ENCODE measurements around the gene SAFB. TPM values are rescaled to one million over a fixed set of nuclear protein-coding genes. Genes with fewer than 3 reads are reported as not detected.

SAFB gene
- polyA plus RNA-seq, 3 donors from 2014 or later, result 6.4 to 103 (median 29.6) TPM

- Mint-ChIP-seq H3K9me3 (no peaks in the 10 kb centered on the region), H3K27me3 (ENCODE audit: low read depth in 3 of 3) (peaks cover 2 to 5% (median 3%) of the 10 kb centered on the region in 3 donors), H3K4me1 (peaks cover 22 to 29% of the 10 kb centered on the region in 2 donors), H3K4me3 (no peak overlapping the region), H3K36me3 (peaks cover 0 to 5% (median 0%) of the 10 kb centered on the region in 3 donors), H3K27ac (no peak overlapping the region)
- DNase-seq, result no peak
Measured at GRCh38 chr19:5714816-5715215, 91.9 kb downstream of the SAFB start.

GRCh38 chr19:5717215-5717935 lies 94.5 kb downstream of the SAFB start:
- Mint-ChIP-seq H3K4me1 (peaks cover 27 to 29% of the 10 kb centered on the region in 2 donors), H3K27me3 (ENCODE audit: low read depth in 3 of 3) (peaks cover 9 to 13% (median 12%) of the 10 kb centered on the region in 3 donors), H3K4me3 (peak overlapping the region in 3 of 5 donors; percentile 52 to 61 (median 61)), H3K9me3 (no peaks in the 10 kb centered on the region), H3K36me3 (peaks cover 0 to 5% (median 0%) of the 10 kb centered on the region in 3 donors), H3K27ac (peak overlapping the region in 4 of 6 donors; percentile 13 to 64 (median 34))
- no peak for DNase-seq

Other genes with a start within 250 kb of the SAFB start
- gene ZNRF4, start 167.7 kb upstream of the SAFB start, polyA plus RNA-seq, result not detected
- under 1 TPM in 1 of 3 donors, not detected in 2; 0.06 TPM for gene TINCR, start 55.1 kb upstream of the SAFB start, polyA plus RNA-seq
- gene SAFB2, start 307 bp upstream of the SAFB start, polyA plus RNA-seq, result 10 to 100 TPM; 12.8 to 43.4 (median 19.6) TPM
- 100 to 1,000 TPM in 1 of 3 donors, 10 to 100 TPM in 2; 85.1 to 134 (median 98.2) TPM for gene MICOS13, start 57.4 kb downstream of the SAFB start, polyA plus RNA-seq
- gene HSD11B1L, start 57.9 kb downstream of the SAFB start, polyA plus RNA-seq, result 1 to 10 TPM; 2.0 to 3.1 (median 2.5) TPM
- 1,000 to 10,000 TPM in 1 of 3 donors, 100 to 1,000 TPM in 2; 550 to 1,524 (median 935) TPM for gene RPL36, start 67.2 kb downstream of the SAFB start, polyA plus RNA-seq
- gene LONP1, start 97.1 kb downstream of the SAFB start, polyA plus RNA-seq, result 10 to 100 TPM in 2 of 3 donors, 1 to 10 TPM in 1; 8.4 to 24.2 (median 11.3) TPM
- not detected for gene CATSPERD, start 97.6 kb downstream of the SAFB start, polyA plus RNA-seq
- not detected for gene PRR22, start 161.7 kb downstream of the SAFB start, polyA plus RNA-seq
- 10 to 100 TPM; 21.2 to 42.5 (median 33.4) TPM for gene DUS3L, start 168.1 kb downstream of the SAFB start, polyA plus RNA-seq
- under 1 TPM in 1 of 3 donors, not detected in 2; 0.56 TPM for gene NRTN, start 182.0 kb downstream of the SAFB start, polyA plus RNA-seq
- gene FUT6, start 216.6 kb downstream of the SAFB start, polyA plus RNA-seq, result not detected
- not detected for gene FUT3, start 228.4 kb downstream of the SAFB start, polyA plus RNA-seq
- gene FUT5, start 247.5 kb downstream of the SAFB start, polyA plus RNA-seq, result not detected

Data from immature natural killer cell (primary cell).